ENCODE results near the gene CCDC175.

DNA sequence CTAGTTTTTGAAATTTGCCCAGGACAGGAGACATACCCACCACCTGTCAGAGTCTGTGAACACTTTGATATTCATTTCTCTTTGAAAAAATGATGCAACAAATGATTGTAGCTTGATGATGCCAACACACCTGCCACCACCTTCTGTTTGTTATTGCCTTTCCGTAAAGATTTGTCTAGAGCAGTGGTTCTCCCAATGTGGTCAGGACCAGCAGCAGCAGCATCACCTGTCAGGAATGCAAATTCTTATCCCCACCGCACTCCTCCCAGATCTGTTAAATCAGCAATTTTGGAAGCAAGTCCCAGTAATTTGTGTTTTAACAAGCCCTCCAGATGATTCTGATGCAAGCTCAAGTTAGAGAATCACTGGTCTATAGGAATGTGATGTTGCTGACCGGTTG is 9.9 kb downstream of the CCDC175 start:
- TF ChIP-seq, protein P1, sequence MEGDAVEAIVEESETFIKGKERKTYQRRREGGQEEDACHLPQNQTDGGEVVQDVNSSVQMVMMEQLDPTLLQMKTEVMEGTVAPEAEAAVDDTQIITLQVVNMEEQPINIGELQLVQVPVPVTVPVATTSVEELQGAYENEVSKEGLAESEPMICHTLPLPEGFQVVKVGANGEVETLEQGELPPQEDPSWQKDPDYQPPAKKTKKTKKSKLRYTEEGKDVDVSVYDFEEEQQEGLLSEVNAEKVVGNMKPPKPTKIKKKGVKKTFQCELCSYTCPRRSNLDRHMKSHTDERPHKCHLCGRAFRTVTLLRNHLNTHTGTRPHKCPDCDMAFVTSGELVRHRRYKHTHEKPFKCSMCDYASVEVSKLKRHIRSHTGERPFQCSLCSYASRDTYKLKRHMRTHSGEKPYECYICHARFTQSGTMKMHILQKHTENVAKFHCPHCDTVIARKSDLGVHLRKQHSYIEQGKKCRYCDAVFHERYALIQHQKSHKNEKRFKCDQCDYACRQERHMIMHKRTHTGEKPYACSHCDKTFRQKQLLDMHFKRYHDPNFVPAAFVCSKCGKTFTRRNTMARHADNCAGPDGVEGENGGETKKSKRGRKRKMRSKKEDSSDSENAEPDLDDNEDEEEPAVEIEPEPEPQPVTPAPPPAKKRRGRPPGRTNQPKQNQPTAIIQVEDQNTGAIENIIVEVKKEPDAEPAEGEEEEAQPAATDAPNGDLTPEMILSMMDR (IDR thresholded peaks at IDR 0.05; ENCODE audit: poor library complexity) = no peak
- TF ChIP-seq EZH2 (IDR thresholded peaks at IDR 0.05; ENCODE audit: borderline replicate concordance) = no peak
- no peak for TF ChIP-seq EZH2phosphoT487 (IDR thresholded peaks at IDR 0.05; ENCODE audit: low read depth, severe bottlenecking, unreplicated experiment)

All from hepatocyte (in vitro differentiated cells).